Ecto neural progenitor cell (in vitro differentiated cells): Measurements from ENCODE around the gene MARCHF2.
A peak's percentile ranks its signal among the peaks of the same experiment; 100 is the strongest.

Source experiments
- DNase-seq: peaks from one replicate; pipeline ENCODE4 v3.0.0-alpha.2; 2018; ENCODE audit warnings: low spot score

Gene MARCHF2

GRCh38 chr19:8387688-8388611 is 25.2 kb upstream of the MARCHF2 start:
- no peak for DNase-seq

GRCh38 chr19:8388612-8388958 is 24.5 kb upstream of the MARCHF2 start:
- DNase-seq: no peak

- DNase-seq: peak; percentile 98
These were observed 23.1 kb upstream of the MARCHF2 start, which contains the start of gene RAB11B for GRCh38 chr19:8389891-8390616. Gene RAB11B, plus strand, starts transcription at chr19:8390360. Its CDS starts 57 bp downstream, at chr19:8390417.

- peak; percentile 99 for DNase-seq
These were observed 22.5 kb upstream of the MARCHF2 start for GRCh38 chr19:8390617-8390981.

- no peak for DNase-seq
These were observed 21.7 kb upstream of the MARCHF2 start for GRCh38 chr19:8391198-8392016.

GRCh38 chr19:8392017-8392591 is 21.0 kb upstream of the MARCHF2 start:
- no peak for DNase-seq

- DNase-seq: no peak
These were observed 19.8 kb upstream of the MARCHF2 start for GRCh38 chr19:8393192-8393870.

- DNase-seq: no peak
These were observed 19.2 kb upstream of the MARCHF2 start for GRCh38 chr19:8393871-8394250.

- DNase-seq: no peak
These were observed 17.5 kb upstream of the MARCHF2 start for GRCh38 chr19:8395621-8396082.

- no peak for DNase-seq
These were observed 16.9 kb upstream of the MARCHF2 start for GRCh38 chr19:8396185-8396562.

- DNase-seq: peak; percentile 76
These were observed 16.4 kb upstream of the MARCHF2 start for GRCh38 chr19:8396563-8397203.

GRCh38 chr19:8397271-8397670 is 15.8 kb upstream of the MARCHF2 start:
- no peak for DNase-seq

GRCh38 chr19:8397746-8398310 is 15.3 kb upstream of the MARCHF2 start:
- no peak for DNase-seq

- DNase-seq: no peak
These were observed 14.8 kb upstream of the MARCHF2 start for GRCh38 chr19:8398311-8398771.

GRCh38 chr19:8399681-8400188 is 13.4 kb upstream of the MARCHF2 start:
- no peak for DNase-seq

GRCh38 chr19:8401981-8402411 is 11.1 kb upstream of the MARCHF2 start:
- no peak for DNase-seq

- DNase-seq: no peak
These were observed 9.8 kb upstream of the MARCHF2 start for GRCh38 chr19:8403098-8403819.

- no peak for DNase-seq
These were observed 9.3 kb upstream of the MARCHF2 start for GRCh38 chr19:8403820-8404109.

GRCh38 chr19:8404391-8405151 is 8.5 kb upstream of the MARCHF2 start:
- DNase-seq: no peak
